ENCODE results near the gene KCNIP1. TPM values are rescaled to one million over a fixed set of nuclear protein-coding genes. Genes with fewer than 3 reads are reported as not detected.

Gene KCNIP1
- total RNA-seq, 1 donor: not detected

DNA sequence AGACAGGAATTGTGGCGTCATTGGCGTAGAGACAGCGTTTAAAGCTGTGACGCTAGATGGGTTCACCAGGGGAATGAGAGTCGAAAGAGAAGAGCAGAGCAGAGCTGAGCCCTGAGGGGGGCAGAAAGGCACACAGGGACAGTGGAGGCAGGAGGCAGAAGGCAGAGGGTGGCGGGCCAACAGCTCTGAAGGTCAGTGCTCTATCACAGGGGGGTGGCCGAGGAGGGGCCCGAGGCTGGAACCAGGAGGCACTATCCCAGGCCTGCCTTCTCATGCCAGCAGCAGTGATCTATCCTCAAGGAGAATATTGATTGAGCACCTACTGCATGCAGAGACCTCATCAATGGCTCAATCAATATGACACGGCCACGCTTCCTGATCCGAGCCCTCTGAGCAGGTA, 132.4 kb downstream of the KCNIP1 start:
- H2AFZ ChIP-seq (ENCODE audit: low read length): no peak overlapping the region
- peaks cover 10% of the 10 kb centered on the region for H3K4me1 ChIP-seq (ENCODE audit: insufficient read depth, low read length)
- H3K4me2 ChIP-seq (ENCODE audit: insufficient read depth, low read length): no peak overlapping the region
- H4K20me1 ChIP-seq (ENCODE audit: insufficient read depth, low read length): no peaks in the 10 kb centered on the region
- H3K27me3 ChIP-seq (ENCODE audit: insufficient read depth, low read length): peaks cover 3% of the 10 kb centered on the region
- no peaks in the 10 kb centered on the region for H3K36me3 ChIP-seq (ENCODE audit: insufficient read depth, low read length)
- H3K27ac ChIP-seq (ENCODE audit: low read depth, low read length): no peak overlapping the region
- H3K4me3 ChIP-seq (ENCODE audit: insufficient read depth, low read length): no peak overlapping the region
- no peaks in the 10 kb centered on the region for H3K9me3 ChIP-seq (ENCODE audit: low read depth, low read length)
- H3K79me2 ChIP-seq (ENCODE audit: insufficient read depth, low read length): no peaks in the 10 kb centered on the region
- TF ChIP-seq CTCF (IDR thresholded peaks at IDR 0.05; ENCODE audit: extremely low read depth, low read depth, low read length): no peak
- peak; percentile 62 for DNase-seq (ENCODE audit: insufficient read length, low spot score, missing footprints)

DNA sequence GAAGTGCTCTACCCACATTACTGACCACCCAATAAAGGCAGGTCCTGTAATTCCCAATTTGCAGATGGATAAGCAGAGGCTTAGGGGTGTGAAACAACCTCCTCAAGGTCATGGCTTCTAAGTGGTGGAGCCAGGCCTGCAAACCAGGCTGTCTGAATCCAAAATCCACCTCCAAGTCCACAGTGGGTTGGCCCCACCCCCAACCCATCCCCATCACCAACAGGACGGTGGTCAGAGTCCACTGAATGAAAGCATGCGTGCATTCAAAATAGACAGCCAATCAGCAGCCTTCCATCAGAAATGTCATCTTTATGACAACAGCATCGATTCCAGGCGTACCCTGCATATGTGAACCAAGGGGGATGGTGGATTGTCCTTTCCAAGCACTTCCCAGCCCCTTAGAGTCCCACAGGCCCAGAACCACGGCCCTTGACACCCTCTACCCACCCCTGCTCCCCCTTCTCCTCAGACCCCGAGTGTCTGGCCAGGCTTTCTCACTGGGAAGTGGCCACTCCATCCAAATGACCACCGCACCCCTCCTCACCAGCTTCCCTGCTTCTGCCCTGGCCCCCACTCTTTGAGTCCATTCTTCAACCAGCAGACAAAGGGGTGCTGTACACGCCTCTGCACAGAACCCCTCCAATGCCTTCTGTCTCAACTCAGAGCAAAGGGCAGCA, 133.1 kb downstream of the KCNIP1 start:
- H3K27me3 ChIP-seq (ENCODE audit: insufficient read depth, low read length): no peaks in the 10 kb centered on the region
- no peaks in the 10 kb centered on the region for H3K79me2 ChIP-seq (ENCODE audit: insufficient read depth, low read length)
- H3K4me1 ChIP-seq (ENCODE audit: insufficient read depth, low read length): peaks cover 10% of the 10 kb centered on the region
- H3K9me3 ChIP-seq (ENCODE audit: low read depth, low read length): no peaks in the 10 kb centered on the region
- TF ChIP-seq CTCF (IDR thresholded peaks at IDR 0.05; ENCODE audit: extremely low read depth, low read depth, low read length): no peak
- no peak overlapping the region for H3K4me3 ChIP-seq (ENCODE audit: insufficient read depth, low read length)
- no peak overlapping the region for H3K27ac ChIP-seq (ENCODE audit: low read depth, low read length)
- no peaks in the 10 kb centered on the region for H3K36me3 ChIP-seq (ENCODE audit: insufficient read depth, low read length)
- DNase-seq (ENCODE audit: insufficient read length, low spot score, missing footprints): peak; percentile 65
- H3K4me2 ChIP-seq (ENCODE audit: insufficient read depth, low read length): no peak overlapping the region
- H2AFZ ChIP-seq (ENCODE audit: low read length): no peak overlapping the region
- no peaks in the 10 kb centered on the region for H4K20me1 ChIP-seq (ENCODE audit: insufficient read depth, low read length)

- TF ChIP-seq CTCF (IDR thresholded peaks at IDR 0.05; ENCODE audit: extremely low read depth, low read depth, low read length): no peak
- Histone ChIP-seq H3K4me3 (ENCODE audit: insufficient read depth, low read length) (no peak overlapping the region), H3K4me2 (ENCODE audit: insufficient read depth, low read length) (no peak overlapping the region), H3K27ac (ENCODE audit: low read depth, low read length) (no peak overlapping the region), H3K79me2 (ENCODE audit: insufficient read depth, low read length) (no peaks in the 10 kb centered on the region), H3K4me1 (ENCODE audit: insufficient read depth, low read length) (peaks cover 8% of the 10 kb centered on the region), H3K27me3 (ENCODE audit: insufficient read depth, low read length) (peaks cover 3% of the 10 kb centered on the region), H4K20me1 (ENCODE audit: insufficient read depth, low read length) (no peaks in the 10 kb centered on the region), H3K36me3 (ENCODE audit: insufficient read depth, low read length) (no peaks in the 10 kb centered on the region), H3K9me3 (ENCODE audit: low read depth, low read length) (no peaks in the 10 kb centered on the region), H2AFZ (ENCODE audit: low read length) (no peak overlapping the region)
- no peak for DNase-seq (ENCODE audit: insufficient read length, low spot score, missing footprints)
Measured at GRCh38 chr5:170638051-170638450, 134.2 kb downstream of the KCNIP1 start.

GRCh38 chr5:170638454-170639220, 134.8 kb downstream of the KCNIP1 start:
- H3K27ac ChIP-seq (ENCODE audit: low read depth, low read length): no peak overlapping the region
- no peak overlapping the region for H3K4me3 ChIP-seq (ENCODE audit: insufficient read depth, low read length)
- TF ChIP-seq CTCF (IDR thresholded peaks at IDR 0.05; ENCODE audit: extremely low read depth, low read depth, low read length): peak; percentile 81
- H3K9me3 ChIP-seq (ENCODE audit: low read depth, low read length): no peaks in the 10 kb centered on the region
- H2AFZ ChIP-seq (ENCODE audit: low read length): no peak overlapping the region
- no peaks in the 10 kb centered on the region for H4K20me1 ChIP-seq (ENCODE audit: insufficient read depth, low read length)
- no peaks in the 10 kb centered on the region for H3K79me2 ChIP-seq (ENCODE audit: insufficient read depth, low read length)
- no peaks in the 10 kb centered on the region for H3K36me3 ChIP-seq (ENCODE audit: insufficient read depth, low read length)
- peaks cover 5% of the 10 kb centered on the region for H3K27me3 ChIP-seq (ENCODE audit: insufficient read depth, low read length)
- peak; percentile 96 for DNase-seq (ENCODE audit: insufficient read length, low spot score, missing footprints)
- peaks cover 4% of the 10 kb centered on the region for H3K4me1 ChIP-seq (ENCODE audit: insufficient read depth, low read length)
- no peak overlapping the region for H3K4me2 ChIP-seq (ENCODE audit: insufficient read depth, low read length)

Measured in osteoblast (primary cell).